Glutamatergic neuron (in vitro differentiated cells): Measurements from ENCODE around the gene AQP7. TPM values are rescaled to one million over a fixed set of nuclear protein-coding genes. Genes with fewer than 3 reads are reported as not detected.
"Not testable (repeated sequence)": the region's sequence is repeated elsewhere in the genome, so short reads cannot be mapped to it uniquely, and the experiment has no call there.

Experiments
- DNase-seq: peaks from one replicate; pipeline ENCODE4 v3.0.0; 2022
- H3K27ac Mint-ChIP-seq: one replicate; pipeline ENCODE4 v1.8.0; 2020; ENCODE audit warnings: mild to moderate bottlenecking, mixed read lengths, inconsistent platforms; ENCODE audit not compliant: unreplicated experiment
- H3K27me3 Mint-ChIP-seq: one replicate; pipeline ENCODE4 v1.8.0; 2020; ENCODE audit warnings: mild to moderate bottlenecking, moderate library complexity, mixed read lengths, inconsistent platforms; ENCODE audit not compliant: unreplicated experiment
- H3K36me3 Mint-ChIP-seq: one replicate; pipeline ENCODE4 v1.8.0; 2020; ENCODE audit warnings: mild to moderate bottlenecking, mixed read lengths, inconsistent platforms; ENCODE audit not compliant: unreplicated experiment
- H3K4me1 Mint-ChIP-seq: one replicate; pipeline ENCODE4 v1.8.0; 2020; ENCODE audit warnings: mild to moderate bottlenecking, low read depth, mixed read lengths, inconsistent platforms; ENCODE audit not compliant: unreplicated experiment
- H3K4me3 Mint-ChIP-seq: one replicate; pipeline ENCODE4 v1.8.0; 2020; ENCODE audit warnings: mild to moderate bottlenecking, mixed read lengths, inconsistent platforms; ENCODE audit not compliant: unreplicated experiment
- H3K9me3 Mint-ChIP-seq: one replicate; pipeline ENCODE4 v1.8.0; 2020; ENCODE audit warnings: mild to moderate bottlenecking, moderate library complexity, mixed read lengths, inconsistent platforms; ENCODE audit not compliant: unreplicated experiment
- total RNA-seq: library from RNA; stranded (reverse); fragmentation: NEBNext Ultra II Directional; extraction: Animal tissue kit (Norgen Biotek cat#: 25700); gene quantifications from one replicate; pipeline ENCODE4 v1.2.1, GENCODE V29; 2021; ENCODE audit not compliant: unreplicated experiment
- TF ChIP-seq, protein P1 (sequence below): fragments of 200-600 bp; sonication (generic); IDR thresholded peaks from one replicate; pipeline ENCODE4 v1.5.0; 2021; ENCODE audit not compliant: partially characterized antibody, unreplicated experiment

AQP7 gene
- total RNA-seq, 1 donor from 2014 or later: not detected

DNA sequence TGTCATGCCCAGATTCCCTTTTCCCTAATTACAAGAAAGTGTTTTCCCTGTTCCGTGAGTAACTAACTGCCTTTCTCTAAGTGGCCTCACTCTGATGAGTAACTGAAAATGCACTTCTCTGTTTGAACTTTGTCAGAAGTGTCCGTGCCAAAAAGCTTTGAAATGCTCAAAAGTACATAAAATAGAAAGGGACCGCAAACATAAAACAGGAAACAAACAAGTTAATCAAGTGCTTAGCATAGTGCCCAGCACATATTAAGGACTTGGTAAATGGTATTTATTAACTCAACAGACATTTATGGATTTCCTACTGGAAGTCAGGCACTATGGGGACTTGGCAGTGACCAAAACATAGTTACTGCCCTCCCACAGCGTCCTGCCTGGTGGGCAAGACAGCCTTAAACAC, 22.8 kb upstream of the AQP7 start:
- Mint-ChIP-seq H3K27ac (no peak overlapping the region), H3K27me3 (peaks cover 5% of the 10 kb centered on the region), H3K36me3 (no peaks in the 10 kb centered on the region), H3K4me3 (no peak overlapping the region), H3K9me3 (no peaks in the 10 kb centered on the region), H3K4me1 (no peaks in the 10 kb centered on the region)
- no peak for DNase-seq
- TF ChIP-seq, protein P1, sequence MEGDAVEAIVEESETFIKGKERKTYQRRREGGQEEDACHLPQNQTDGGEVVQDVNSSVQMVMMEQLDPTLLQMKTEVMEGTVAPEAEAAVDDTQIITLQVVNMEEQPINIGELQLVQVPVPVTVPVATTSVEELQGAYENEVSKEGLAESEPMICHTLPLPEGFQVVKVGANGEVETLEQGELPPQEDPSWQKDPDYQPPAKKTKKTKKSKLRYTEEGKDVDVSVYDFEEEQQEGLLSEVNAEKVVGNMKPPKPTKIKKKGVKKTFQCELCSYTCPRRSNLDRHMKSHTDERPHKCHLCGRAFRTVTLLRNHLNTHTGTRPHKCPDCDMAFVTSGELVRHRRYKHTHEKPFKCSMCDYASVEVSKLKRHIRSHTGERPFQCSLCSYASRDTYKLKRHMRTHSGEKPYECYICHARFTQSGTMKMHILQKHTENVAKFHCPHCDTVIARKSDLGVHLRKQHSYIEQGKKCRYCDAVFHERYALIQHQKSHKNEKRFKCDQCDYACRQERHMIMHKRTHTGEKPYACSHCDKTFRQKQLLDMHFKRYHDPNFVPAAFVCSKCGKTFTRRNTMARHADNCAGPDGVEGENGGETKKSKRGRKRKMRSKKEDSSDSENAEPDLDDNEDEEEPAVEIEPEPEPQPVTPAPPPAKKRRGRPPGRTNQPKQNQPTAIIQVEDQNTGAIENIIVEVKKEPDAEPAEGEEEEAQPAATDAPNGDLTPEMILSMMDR: no peak

- H3K4me3 Mint-ChIP-seq, H3K27me3 Mint-ChIP-seq, H3K36me3 Mint-ChIP-seq, H3K9me3 Mint-ChIP-seq, DNase-seq, H3K27ac Mint-ChIP-seq, H3K4me1 Mint-ChIP-seq: not testable (repeated sequence)
Observed at GRCh38 chr9:33424492-33424891, 22.1 kb upstream of the AQP7 start.

- not testable (repeated sequence) for H3K36me3 Mint-ChIP-seq, H3K4me3 Mint-ChIP-seq, DNase-seq, H3K9me3 Mint-ChIP-seq, H3K4me1 Mint-ChIP-seq, H3K27me3 Mint-ChIP-seq
- H3K27ac Mint-ChIP-seq: peak overlapping the region; percentile 87
Observed at GRCh38 chr9:33424043-33424442, 21.7 kb upstream of the AQP7 start.

DNA sequence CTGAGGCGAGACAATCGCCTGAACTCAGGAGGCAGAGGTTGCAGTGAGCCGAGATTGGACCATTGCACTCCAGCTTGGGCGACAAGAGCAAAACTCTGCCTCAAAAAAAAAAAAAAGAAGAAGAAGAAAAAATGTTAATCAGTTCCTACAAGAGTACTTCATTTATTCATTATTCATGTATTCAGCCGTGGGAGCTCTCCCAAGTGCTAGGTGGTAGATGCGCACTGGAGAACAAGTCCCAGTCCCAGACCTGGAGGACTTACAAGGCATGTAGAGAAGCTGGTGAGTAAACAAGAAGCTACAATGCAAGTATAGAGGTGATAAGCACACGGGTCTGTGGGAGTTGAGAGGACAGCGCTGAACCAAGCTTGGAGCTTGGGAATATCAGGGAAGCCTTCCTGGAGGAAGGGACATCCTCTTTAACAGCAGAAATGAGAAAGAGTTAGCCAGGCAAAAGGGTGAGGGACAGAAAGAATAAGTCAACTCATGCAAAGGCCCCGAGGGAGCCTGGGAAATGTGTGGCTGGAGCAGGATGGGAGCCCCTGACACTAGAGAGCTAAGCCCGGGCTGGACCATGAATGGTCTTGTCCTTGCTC, 17.4 kb upstream of the AQP7 start:
- no peak overlapping the region for H3K27ac Mint-ChIP-seq
- H3K4me1 Mint-ChIP-seq: no peaks in the 10 kb centered on the region
- no peak for DNase-seq
- H3K36me3 Mint-ChIP-seq: no peaks in the 10 kb centered on the region
- H3K9me3 Mint-ChIP-seq: no peaks in the 10 kb centered on the region
- TF ChIP-seq, protein P1: no peak
- H3K4me3 Mint-ChIP-seq: no peak overlapping the region
- H3K27me3 Mint-ChIP-seq: peaks cover 5% of the 10 kb centered on the region

GRCh38 chr9:33418090-33418489, 15.7 kb upstream of the AQP7 start:
- H3K27ac Mint-ChIP-seq: no peak overlapping the region
- no peak overlapping the region for H3K4me3 Mint-ChIP-seq
- no peaks in the 10 kb centered on the region for H3K36me3 Mint-ChIP-seq
- H3K27me3 Mint-ChIP-seq: peaks cover 5% of the 10 kb centered on the region
- H3K4me1 Mint-ChIP-seq: no peaks in the 10 kb centered on the region
- no peak for DNase-seq
- TF ChIP-seq, protein P1: no peak
- no peaks in the 10 kb centered on the region for H3K9me3 Mint-ChIP-seq

DNA sequence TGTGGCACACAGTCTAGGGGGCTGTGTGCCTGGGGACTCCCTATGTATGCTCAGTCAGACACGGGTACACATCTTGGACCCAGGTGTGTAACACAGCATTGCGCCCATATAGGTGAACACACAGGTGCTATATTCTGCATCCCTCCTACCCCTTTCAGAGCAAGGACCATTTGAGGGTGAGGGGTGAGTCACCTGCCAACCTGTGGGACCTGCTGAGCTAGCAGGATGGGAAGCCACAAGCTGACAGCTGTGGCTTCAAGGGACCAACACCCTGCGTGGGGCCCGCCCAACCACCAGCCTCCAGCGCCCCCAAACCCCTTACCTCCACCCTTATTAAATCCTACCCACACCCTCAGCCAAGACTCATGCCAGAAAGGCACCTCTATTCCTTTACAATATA, 14.6 kb upstream of the AQP7 start:
- no peaks in the 10 kb centered on the region for H3K36me3 Mint-ChIP-seq
- TF ChIP-seq, protein P1: no peak
- H3K4me1 Mint-ChIP-seq: no peaks in the 10 kb centered on the region
- no peak for DNase-seq
- H3K4me3 Mint-ChIP-seq: no peak overlapping the region
- no peaks in the 10 kb centered on the region for H3K9me3 Mint-ChIP-seq
- H3K27me3 Mint-ChIP-seq: peaks cover 5% of the 10 kb centered on the region
- no peak overlapping the region for H3K27ac Mint-ChIP-seq
